ENCODE measurements around the gene OSBPL8.
"Not testable (repeated sequence)": the region's sequence is repeated elsewhere in the genome, so short reads cannot be mapped to it uniquely, and the experiment has no call there.

The OSBPL8 gene

GRCh38 chr12:76503957-76504356, 55.6 kb downstream of the OSBPL8 start:
- TF ChIP-seq CTCF (IDR thresholded peaks at IDR 0.05; ENCODE audit: insufficient read depth, low read depth, low read length, missing control alignments): no peak
- H3K4me3 ChIP-seq (ENCODE audit: low read depth, low read length): no peak overlapping the region
- no peak for DNase-seq (ENCODE audit: low read depth)

GRCh38 chr12:76501390-76501789, 58.2 kb downstream of the OSBPL8 start:
- no peak for DNase-seq (ENCODE audit: low read depth)
- H3K4me3 ChIP-seq (ENCODE audit: low read depth, low read length): no peak overlapping the region
- no peak for TF ChIP-seq CTCF (IDR thresholded peaks at IDR 0.05; ENCODE audit: insufficient read depth, low read depth, low read length, missing control alignments)

GRCh38 chr12:76499136-76499535, 60.4 kb downstream of the OSBPL8 start:
- not testable (repeated sequence) for DNase-seq (ENCODE audit: low read depth); H3K4me3 ChIP-seq (ENCODE audit: low read depth, low read length)

- TF ChIP-seq CTCF (IDR thresholded peaks at IDR 0.05; ENCODE audit: insufficient read depth, low read depth, low read length, missing control alignments): no peak
- no peak for DNase-seq (ENCODE audit: low read depth)
- H3K4me3 ChIP-seq (ENCODE audit: low read depth, low read length): no peak overlapping the region
Measured at GRCh38 chr12:76495556-76495955, 64.0 kb downstream of the OSBPL8 start.

GRCh38 chr12:76491292-76491691, 68.3 kb downstream of the OSBPL8 start:
- no peak overlapping the region for H3K4me3 ChIP-seq (ENCODE audit: low read depth, low read length)
- no peak for TF ChIP-seq CTCF (IDR thresholded peaks at IDR 0.05; ENCODE audit: insufficient read depth, low read depth, low read length, missing control alignments)
- no peak for DNase-seq (ENCODE audit: low read depth)

- DNase-seq (ENCODE audit: low read depth): no peak
- H3K4me3 ChIP-seq (ENCODE audit: low read depth, low read length): no peak overlapping the region
- TF ChIP-seq CTCF (IDR thresholded peaks at IDR 0.05; ENCODE audit: insufficient read depth, low read depth, low read length, missing control alignments): no peak
Measured at GRCh38 chr12:76490763-76491162, 68.8 kb downstream of the OSBPL8 start.

GRCh38 chr12:76489737-76490136, 69.8 kb downstream of the OSBPL8 start:
- TF ChIP-seq CTCF (IDR thresholded peaks at IDR 0.05; ENCODE audit: insufficient read depth, low read depth, low read length, missing control alignments): no peak
- no peak overlapping the region for H3K4me3 ChIP-seq (ENCODE audit: low read depth, low read length)
- DNase-seq (ENCODE audit: low read depth): no peak

Data from GM12865 (cell line).